ENCODE data around the gene KRT28. TPM values are rescaled to one million over a fixed set of nuclear protein-coding genes. Genes with fewer than 3 reads are reported as not detected.
A peak's percentile ranks its signal among the peaks of the same experiment; 100 is the strongest.

The KRT28 gene
- total RNA-seq, 1 donor: not detected

DNA sequence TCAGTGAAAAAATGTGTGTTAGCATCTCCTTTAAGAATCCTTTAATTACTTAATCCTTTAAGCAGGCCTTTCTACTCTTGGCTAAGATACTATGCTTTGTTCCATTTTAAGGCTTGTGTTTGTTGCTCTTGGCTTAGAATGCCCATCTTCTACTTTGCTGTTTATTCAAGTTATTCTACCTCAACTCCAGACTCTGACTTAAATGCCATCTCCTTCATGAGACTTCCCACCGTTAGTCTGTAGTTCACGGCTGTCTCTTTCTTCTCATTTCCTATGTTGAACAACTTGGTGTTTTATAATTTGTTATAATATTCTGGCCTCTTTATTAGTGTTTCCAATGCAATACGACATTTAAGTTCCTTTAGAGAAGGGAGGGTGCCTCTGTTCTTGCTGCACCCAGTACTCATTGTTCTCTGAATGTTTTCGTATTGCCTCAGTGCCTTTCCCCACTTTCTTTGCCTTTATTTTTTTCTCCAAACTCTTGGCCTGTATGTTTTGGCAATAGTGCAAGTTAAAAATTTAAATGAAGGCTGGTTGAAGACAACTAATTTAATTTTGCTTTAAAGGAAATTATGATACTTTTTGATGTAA lies 28.8 kb upstream of the KRT28 start:
- peak overlapping the region; percentile 47 for H3K4me2 ChIP-seq (ENCODE audit: insufficient read depth, low read length)
- no peaks in the 10 kb centered on the region for H4K20me1 ChIP-seq (ENCODE audit: insufficient read depth, low read length)
- H3K27ac ChIP-seq (ENCODE audit: low read depth, low read length): no peak overlapping the region
- no peak overlapping the region for H2AFZ ChIP-seq (ENCODE audit: low read length)
- no peaks in the 10 kb centered on the region for H3K9me3 ChIP-seq (ENCODE audit: low read depth, low read length)
- TF ChIP-seq CTCF (IDR thresholded peaks at IDR 0.05; ENCODE audit: extremely low read depth, low read depth, low read length): no peak
- no peaks in the 10 kb centered on the region for H3K27me3 ChIP-seq (ENCODE audit: insufficient read depth, low read length)
- H3K36me3 ChIP-seq (ENCODE audit: insufficient read depth, low read length): no peaks in the 10 kb centered on the region
- peaks cover 14% of the 10 kb centered on the region for H3K4me1 ChIP-seq (ENCODE audit: insufficient read depth, low read length)
- no peak overlapping the region for H3K4me3 ChIP-seq (ENCODE audit: insufficient read depth, low read length)
- H3K79me2 ChIP-seq (ENCODE audit: insufficient read depth, low read length): peaks cover 19% of the 10 kb centered on the region
- DNase-seq (ENCODE audit: insufficient read length, low spot score, missing footprints): no peak

- peaks cover 14% of the 10 kb centered on the region for H3K4me1 ChIP-seq (ENCODE audit: insufficient read depth, low read length)
- peak overlapping the region; percentile 47 for H3K4me2 ChIP-seq (ENCODE audit: insufficient read depth, low read length)
- no peaks in the 10 kb centered on the region for H4K20me1 ChIP-seq (ENCODE audit: insufficient read depth, low read length)
- H3K4me3 ChIP-seq (ENCODE audit: insufficient read depth, low read length): peak overlapping the region; percentile 36
- H3K27ac ChIP-seq (ENCODE audit: low read depth, low read length): no peak overlapping the region
- peaks cover 19% of the 10 kb centered on the region for H3K79me2 ChIP-seq (ENCODE audit: insufficient read depth, low read length)
- peak overlapping the region; percentile 38 for H2AFZ ChIP-seq (ENCODE audit: low read length)
- no peaks in the 10 kb centered on the region for H3K9me3 ChIP-seq (ENCODE audit: low read depth, low read length)
- no peak for TF ChIP-seq CTCF (IDR thresholded peaks at IDR 0.05; ENCODE audit: extremely low read depth, low read depth, low read length)
- no peaks in the 10 kb centered on the region for H3K36me3 ChIP-seq (ENCODE audit: insufficient read depth, low read length)
- H3K27me3 ChIP-seq (ENCODE audit: insufficient read depth, low read length): no peaks in the 10 kb centered on the region
- no peak for DNase-seq (ENCODE audit: insufficient read length, low spot score, missing footprints)
These were observed 28.1 kb upstream of the KRT28 start for GRCh38 chr17:40827746-40828453.

DNA sequence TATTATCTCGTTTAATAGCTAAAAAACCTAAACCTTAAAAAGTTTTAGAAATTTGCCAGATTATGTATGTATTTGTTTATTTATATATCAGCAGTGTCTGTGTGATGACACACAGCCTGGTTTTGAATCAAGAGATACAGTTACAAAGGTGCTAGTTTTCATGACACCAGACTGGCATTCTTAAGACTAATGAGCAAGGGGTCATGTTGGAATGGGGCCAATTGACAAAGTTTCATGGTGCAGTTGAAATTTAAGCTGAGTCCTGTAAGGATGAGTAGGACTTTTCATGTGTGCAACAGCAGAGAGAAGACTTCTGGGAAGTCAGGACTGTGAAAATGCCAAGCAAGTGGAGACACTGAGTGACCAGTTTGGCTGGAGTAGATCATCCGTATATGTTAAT lies 25.8 kb upstream of the KRT28 start:
- Histone ChIP-seq H3K4me1 (ENCODE audit: insufficient read depth, low read length) (peaks cover 14% of the 10 kb centered on the region), H3K27me3 (ENCODE audit: insufficient read depth, low read length) (no peaks in the 10 kb centered on the region), H3K27ac (ENCODE audit: low read depth, low read length) (no peak overlapping the region), H3K4me3 (ENCODE audit: insufficient read depth, low read length) (no peak overlapping the region), H2AFZ (ENCODE audit: low read length) (no peak overlapping the region), H4K20me1 (ENCODE audit: insufficient read depth, low read length) (no peaks in the 10 kb centered on the region), H3K4me2 (ENCODE audit: insufficient read depth, low read length) (no peak overlapping the region), H3K36me3 (ENCODE audit: insufficient read depth, low read length) (no peaks in the 10 kb centered on the region), H3K9me3 (ENCODE audit: low read depth, low read length) (no peaks in the 10 kb centered on the region), H3K79me2 (ENCODE audit: insufficient read depth, low read length) (peaks cover 24% of the 10 kb centered on the region)
- no peak for TF ChIP-seq CTCF (IDR thresholded peaks at IDR 0.05; ENCODE audit: extremely low read depth, low read depth, low read length)
- no peak for DNase-seq (ENCODE audit: insufficient read length, low spot score, missing footprints)

- Histone ChIP-seq H3K4me3 (ENCODE audit: insufficient read depth, low read length) (no peak overlapping the region), H3K4me2 (ENCODE audit: insufficient read depth, low read length) (no peak overlapping the region), H3K9me3 (ENCODE audit: low read depth, low read length) (no peaks in the 10 kb centered on the region), H3K36me3 (ENCODE audit: insufficient read depth, low read length) (no peaks in the 10 kb centered on the region), H2AFZ (ENCODE audit: low read length) (no peak overlapping the region), H3K27me3 (ENCODE audit: insufficient read depth, low read length) (no peaks in the 10 kb centered on the region), H3K27ac (ENCODE audit: low read depth, low read length) (no peak overlapping the region), H4K20me1 (ENCODE audit: insufficient read depth, low read length) (no peaks in the 10 kb centered on the region), H3K79me2 (ENCODE audit: insufficient read depth, low read length) (peaks cover 34% of the 10 kb centered on the region), H3K4me1 (ENCODE audit: insufficient read depth, low read length) (peaks cover 22% of the 10 kb centered on the region)
- no peak for DNase-seq (ENCODE audit: insufficient read length, low spot score, missing footprints)
- no peak for TF ChIP-seq CTCF (IDR thresholded peaks at IDR 0.05; ENCODE audit: extremely low read depth, low read depth, low read length)
These were observed 24.5 kb upstream of the KRT28 start for GRCh38 chr17:40824015-40824832.

Measured in osteoblast (primary cell).